Posterior vena cava (tissue), 2 donors: ENCODE data around the gene SGCE. TPM values are rescaled to one million over a fixed set of nuclear protein-coding genes. Genes with fewer than 3 reads are reported as not detected.
A peak's percentile ranks its signal among the peaks of the same experiment; 100 is the strongest.
"Not testable (repeated sequence)": the region's sequence is repeated elsewhere in the genome, so short reads cannot be mapped to it uniquely, and the experiment has no call there.

ENCODE experiments used
- DNase-seq: peaks from one replicate; pipeline ENCODE4 v3.0.0-alpha.2; 2020; ENCODE audit warnings: low spot score
- intact Hi-C, 2 donors: fragments of 100-400 bp; cut with DNase I; formaldehyde crosslinking; loops; one replicate each; pipeline versions ENCODE4 v1.14.1 to v1.14.2; 2022 to 2023
- long read RNA-seq, 2 donors: library from polyadenylated mRNA; unstranded; transcript quantifications; one replicate each; pipeline ENCODE4 v2.0.0, GENCODE V29; 2020 to 2021
- total RNA-seq, 2 donors: library from RNA; stranded (reverse); fragmentation: NEBNext Ultra II Directional; extraction: Animal tissue kit (Norgen Biotek cat#: 25700); gene quantifications; one replicate each; pipeline ENCODE4 v1.2.1, GENCODE V29; 2021
- donor health status: DM: yes; HTN: yes; CAD: no.
- donor health status: DM: yes; HTN: yes; CAD: no.

Gene SGCE
- total RNA-seq, result 10 to 100 TPM; 59.4 to 67.2 TPM
- long read RNA-seq, donor 1, transcript SGCE-299 (11 exons, 1,614 nt), result major isoform, 13 of 22 reads
- long read RNA-seq, donor 1, partial matches to known transcripts, result 3 of 22 reads
- long read RNA-seq, donor 1, other reads (novel, unspliced or antisense), result 5 of 22 reads
- long read RNA-seq, donor 2, transcript SGCE-205 (10 exons, 1,532 nt), result minor isoform, 5 of 88 reads
- long read RNA-seq, donor 2, transcript SGCE-299 (11 exons, 1,614 nt), result major isoform, 70 of 88 reads
- long read RNA-seq, donor 2, partial matches to known transcripts, result 2 of 88 reads
- long read RNA-seq, donor 2, other reads (novel, unspliced or antisense), result 5 of 88 reads

DNA sequence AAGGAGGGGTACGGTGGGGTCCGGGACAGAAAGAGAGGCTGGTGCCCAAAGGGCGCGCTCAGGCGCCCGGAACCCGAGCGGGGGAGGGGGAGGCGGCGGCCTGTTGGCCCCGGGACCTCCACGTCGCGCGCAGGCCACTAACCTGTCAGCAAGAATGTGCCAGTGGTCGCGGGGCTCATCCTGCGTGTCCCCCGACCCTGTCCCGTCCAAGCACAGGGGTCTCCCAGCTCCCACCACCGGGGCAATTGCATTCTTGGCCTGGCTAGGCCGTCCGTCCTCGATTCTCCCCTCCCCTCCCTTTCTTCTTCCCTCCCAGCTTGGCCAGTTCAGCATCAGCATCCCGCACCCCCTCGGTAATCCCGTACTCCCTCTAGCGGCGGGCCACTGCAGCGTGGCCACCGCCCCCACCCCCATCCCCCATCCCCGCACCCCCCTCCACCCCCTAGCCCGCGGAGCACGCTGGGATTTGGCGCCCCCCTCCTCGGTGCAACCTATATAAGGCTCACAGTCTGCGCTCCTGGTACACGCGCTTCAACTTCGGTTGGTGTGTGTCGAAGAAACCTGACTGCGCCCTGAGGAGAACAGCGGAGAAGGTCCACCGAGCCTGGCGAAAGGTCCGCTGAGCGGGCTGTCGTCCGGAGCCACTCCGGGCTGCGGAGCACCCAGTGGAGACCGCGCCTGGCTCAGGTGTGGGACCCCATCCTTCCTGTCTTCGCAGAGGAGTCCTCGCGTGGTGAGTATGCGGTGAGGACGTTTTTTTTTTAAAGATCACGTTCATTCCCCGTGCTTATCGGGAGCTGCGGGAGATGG is at the start of gene SGCE:
Gene SGCE, minus strand, starts transcription at position 286 of the 810 bp plus-strand sequence. Its CDS starts 35 bp downstream, at position 251.
- intact Hi-C loops, result loop anchor here in 1 of 2 donors (10.0 kb wide), 1 partner anchor 201 kb away; no protein-coding TSS in a partner anchor
- peak; percentile 87 for DNase-seq

DNA sequence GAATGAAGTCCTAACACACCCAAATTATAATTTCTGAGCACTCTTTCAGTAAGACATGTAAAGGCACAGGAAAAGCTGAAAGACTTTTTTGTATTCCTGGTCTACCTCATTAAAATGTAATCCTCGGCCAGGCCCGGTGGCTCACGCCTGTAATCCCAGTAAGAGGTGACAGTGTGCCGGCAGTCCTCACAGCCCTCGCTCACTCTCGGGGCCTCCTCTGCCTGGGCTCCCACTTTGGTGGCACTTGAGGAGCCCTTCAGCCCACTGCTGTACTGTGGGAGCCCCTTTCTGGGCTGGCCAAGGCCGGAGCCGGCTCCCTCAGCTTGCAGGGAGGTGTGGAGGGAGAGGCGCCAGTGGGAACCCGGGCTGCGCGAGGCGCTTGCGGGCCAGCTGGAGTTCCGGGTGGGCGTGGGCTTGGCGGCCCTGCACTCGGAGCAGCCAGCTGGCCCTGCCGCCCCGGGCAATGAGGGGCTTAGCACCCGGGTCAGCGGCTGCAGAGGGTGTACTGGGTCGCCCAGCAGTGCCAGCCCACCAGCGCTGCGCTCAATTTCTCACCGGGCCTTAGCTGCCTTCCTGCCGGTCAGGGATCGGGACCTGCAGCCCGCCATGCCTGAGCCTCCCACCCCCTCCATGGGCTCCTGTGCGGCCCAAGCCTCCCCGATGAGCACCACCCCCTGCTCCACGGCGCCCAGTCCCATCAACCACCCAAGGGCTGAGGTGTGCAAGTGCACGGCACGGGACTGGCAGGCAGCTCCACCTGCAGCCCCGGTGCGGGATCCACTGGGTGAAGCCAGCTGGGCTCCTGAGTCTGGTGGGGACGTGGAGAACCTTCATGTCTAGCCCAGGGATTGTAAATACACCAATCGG is 49.5 kb upstream of the SGCE start:
- intact Hi-C loops, DNase-seq: not testable (repeated sequence)

GRCh38 chr7:94701555-94701973 is 45.6 kb upstream of the SGCE start:
- DNase-seq, result no peak
- intact Hi-C loops, result no loop called here

DNA sequence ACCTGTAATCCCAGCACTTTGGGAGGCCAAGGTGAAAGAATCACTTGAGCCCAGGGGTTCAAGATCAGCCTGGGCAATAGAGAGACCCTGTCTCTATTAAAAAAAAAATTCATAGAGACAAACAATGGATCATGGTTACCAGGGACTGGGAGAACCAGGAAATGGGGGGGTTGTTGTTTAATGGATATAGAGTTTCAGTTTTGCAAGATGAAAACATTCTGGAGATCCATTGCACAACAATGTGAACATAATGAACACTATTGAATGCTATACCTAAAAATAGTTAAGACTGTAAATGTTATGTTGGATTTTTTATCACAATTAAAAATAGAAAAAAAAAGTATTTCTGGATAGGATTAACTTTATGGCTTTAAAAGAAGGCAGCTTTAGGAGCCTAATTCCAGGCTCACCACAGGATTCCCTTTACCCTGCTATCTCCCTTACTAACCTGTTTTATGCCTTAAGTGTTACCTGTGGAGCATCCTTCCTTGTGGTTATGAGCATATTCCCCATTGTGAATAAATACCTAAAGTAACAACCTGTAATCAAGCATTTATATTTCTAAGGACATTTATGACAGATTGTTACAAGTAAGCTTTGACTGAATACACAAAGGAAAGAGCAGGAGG is 45.1 kb upstream of the SGCE start:
- intact Hi-C loops, result no loop called here
- DNase-seq, result no peak

DNA sequence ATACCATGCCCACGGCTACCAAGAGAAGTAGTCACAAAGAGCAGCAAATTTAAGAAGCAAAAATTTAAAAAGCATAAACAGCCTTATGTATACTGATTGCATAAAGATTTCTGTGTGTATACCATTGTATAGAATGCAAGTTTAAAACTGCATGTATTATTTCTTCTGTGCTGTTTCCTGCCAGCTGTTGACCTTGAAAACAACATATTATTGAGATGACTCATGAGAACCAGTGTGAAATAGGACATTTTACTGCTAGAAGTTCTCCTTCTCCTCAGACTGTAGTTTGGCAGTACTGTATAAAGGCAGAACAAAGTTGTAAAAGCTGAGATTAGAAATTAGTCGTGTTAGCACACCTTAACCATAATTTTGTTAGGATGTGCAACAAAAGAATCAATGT is 42.3 kb upstream of the SGCE start:
- DNase-seq, result no peak
- intact Hi-C loops, result no loop called here

GRCh38 chr7:94697035-94697974 is 41.4 kb upstream of the SGCE start:
- intact Hi-C loops, result no loop called here
- DNase-seq, result no peak

- DNase-seq, result no peak
- intact Hi-C loops, result no loop called here
Measured at GRCh38 chr7:94687810-94688209, 31.9 kb upstream of the SGCE start.

- intact Hi-C loops, result no loop called here
- no peak for DNase-seq
Measured at GRCh38 chr7:94687076-94687475, 31.1 kb upstream of the SGCE start.

DNA sequence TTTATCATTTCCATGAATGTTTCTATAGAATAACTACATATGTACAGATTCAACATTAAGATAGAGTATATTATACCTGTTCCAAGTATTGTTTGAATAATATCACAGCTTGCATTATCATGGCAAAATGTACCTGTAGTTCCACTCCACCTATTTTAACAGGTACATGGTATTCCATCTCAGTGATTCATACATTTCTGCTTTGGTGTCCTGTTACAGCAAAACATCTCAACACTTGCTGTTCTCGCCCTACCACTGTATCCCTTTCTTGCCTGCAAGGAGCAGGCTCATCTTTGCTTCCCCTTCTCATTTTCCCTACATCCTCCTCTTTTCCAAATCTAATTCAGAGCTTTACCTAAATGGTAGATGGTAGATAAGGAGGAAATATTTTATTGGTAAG is 27.1 kb upstream of the SGCE start:
- intact Hi-C loops, result no loop called here
- DNase-seq, result no peak

- DNase-seq, result no peak
- intact Hi-C loops, result no loop called here
Measured at GRCh38 chr7:94679358-94679757, 23.4 kb upstream of the SGCE start.

DNA sequence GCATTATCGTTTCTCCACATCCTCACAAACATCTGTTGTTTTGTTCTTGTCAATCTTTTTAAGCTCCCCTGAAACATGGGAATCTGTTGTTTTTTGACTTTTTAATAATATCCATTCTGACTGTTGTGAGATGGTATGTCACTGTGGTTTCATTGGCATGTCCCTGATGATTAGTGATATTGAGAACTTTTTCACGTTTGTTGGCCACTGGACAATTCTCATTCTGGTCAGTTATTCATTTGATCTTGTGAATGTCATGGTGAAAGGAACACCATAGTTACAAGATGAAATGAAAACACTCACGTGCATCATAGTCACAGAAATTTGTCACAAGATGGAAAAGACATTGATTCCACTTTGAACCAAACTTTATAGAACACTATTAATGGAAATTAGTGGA is 20.5 kb upstream of the SGCE start:
- no peak for DNase-seq
- intact Hi-C loops, result no loop called here

DNA sequence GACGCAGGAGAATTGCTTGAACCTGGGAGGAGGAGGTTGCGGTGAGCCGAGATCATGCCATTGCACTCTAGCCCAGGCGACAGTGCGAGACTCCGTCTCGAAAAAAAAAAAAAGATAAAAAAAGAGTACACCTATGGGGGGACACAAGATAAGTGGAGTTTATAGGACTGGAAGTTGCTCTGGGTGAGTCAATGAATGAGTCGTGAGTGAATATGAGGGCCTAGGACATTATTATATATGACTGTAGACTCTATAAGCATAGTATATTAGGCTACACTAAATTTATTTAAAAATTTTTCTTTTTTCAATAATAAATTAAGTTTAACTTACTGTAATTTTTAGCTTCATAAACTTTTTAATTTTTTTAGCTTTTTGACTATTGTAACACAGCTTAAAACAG is 19.4 kb upstream of the SGCE start:
- DNase-seq, result no peak
- intact Hi-C loops, result no loop called here

GRCh38 chr7:94671444-94672235 is 15.7 kb upstream of the SGCE start:
- intact Hi-C loops, result no loop called here
- DNase-seq, result no peak

GRCh38 chr7:94669773-94670495 is 14.0 kb upstream of the SGCE start:
- intact Hi-C loops, result no loop called here
- DNase-seq, result no peak

DNA sequence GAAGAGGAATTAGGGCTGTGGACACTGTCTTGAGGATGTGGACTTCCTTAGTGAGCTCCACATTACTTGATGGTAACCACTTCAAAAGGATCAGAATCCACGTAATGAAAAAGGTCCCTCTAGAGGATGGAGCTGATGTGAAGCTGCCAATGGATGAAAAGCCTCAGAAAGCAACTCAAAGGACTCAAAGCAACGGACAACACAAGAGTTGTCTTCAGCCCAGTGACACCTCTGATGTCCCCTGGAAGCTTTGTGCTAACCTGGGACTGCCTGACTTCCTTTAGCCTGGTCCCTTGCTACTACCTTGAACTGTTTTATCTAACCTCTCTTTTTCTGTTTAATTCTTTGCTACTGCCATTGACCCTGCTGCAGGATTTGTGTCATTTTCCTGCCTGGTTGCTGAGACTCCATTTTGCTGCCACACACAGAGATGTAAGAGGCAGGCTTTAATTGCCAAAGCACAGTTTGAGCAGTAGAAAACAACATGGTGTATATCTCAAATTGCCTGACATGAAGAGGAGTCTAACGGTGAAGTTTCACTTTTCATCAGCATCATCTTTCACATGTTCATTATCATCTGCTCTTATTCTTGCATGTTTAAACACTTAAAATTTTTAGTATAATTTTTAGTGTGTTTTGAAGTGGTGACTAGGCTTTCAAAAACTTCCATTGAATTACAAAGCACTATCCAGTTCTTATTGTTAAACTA is 11.1 kb upstream of the SGCE start:
- intact Hi-C loops, result no loop called here
- no peak for DNase-seq

DNA sequence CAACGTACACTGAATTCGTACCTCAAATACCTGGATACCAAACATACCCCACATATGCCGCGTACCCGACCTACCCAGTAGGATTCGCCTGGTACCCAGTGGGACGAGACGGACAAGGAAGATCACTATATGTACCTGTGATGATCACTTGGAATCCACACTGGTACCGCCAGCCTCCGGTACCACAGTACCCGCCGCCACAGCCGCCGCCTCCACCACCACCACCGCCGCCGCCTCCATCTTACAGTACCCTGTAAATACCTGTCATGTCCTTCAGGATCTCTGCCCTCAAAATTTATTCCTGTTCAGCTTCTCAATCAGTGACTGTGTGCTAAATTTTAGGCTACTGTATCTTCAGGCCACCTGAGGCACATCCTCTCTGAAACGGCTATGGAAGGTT is 9.5 kb upstream of the SGCE start:
- no peak for DNase-seq
- intact Hi-C loops, result no loop called here
